Lung (tissue), 12 donors: ENCODE data around the gene MLX. TPM values are rescaled to one million over a fixed set of nuclear protein-coding genes. Genes with fewer than 3 reads are reported as not detected.

ENCODE experiments used
- ATAC-seq: fragments of 200-7000 bp; cut with Tn5 transposase; one replicate; pipeline ENCODE4 v1.9.1; 2020; ENCODE audit warnings: moderate number of reproducible peaks; ENCODE audit not compliant: insufficient read depth, low FRiP score
- DNase-seq, 3 donors: peaks; one replicate each; pipeline ENCODE4 v3.0.0-alpha.2; 2013 to 2017
- H3K27ac ChIP-seq, 2 donors: one replicate each; pipeline ENCODE4 v1.5.1; 2013; ENCODE audit warnings: mild to moderate bottlenecking in 2 of 2, moderate library complexity in 2 of 2, control low read depth in 1 of 2, inconsistent platforms in 1 of 2, low read depth in 1 of 2, low read length in 1 of 2
- H3K27me3 ChIP-seq, 3 donors: one replicate each; pipeline ENCODE4 v1.5.1; 2013; ENCODE audit warnings: low read length in 2 of 3; ENCODE audit not compliant: control insufficient read depth in 3 of 3, insufficient read depth in 3 of 3
- H3K36me3 ChIP-seq, 4 donors: one replicate each; pipeline ENCODE4 v1.5.1; 2013; ENCODE audit warnings: low read length in 4 of 4, mild to moderate bottlenecking in 1 of 4, moderate library complexity in 1 of 4; ENCODE audit not compliant: control insufficient read depth in 4 of 4, insufficient read depth in 4 of 4
- H3K4me1 ChIP-seq, 5 donors: one replicate each; pipeline ENCODE4 v1.5.1; 2013; ENCODE audit warnings: low read length in 5 of 5, mild to moderate bottlenecking in 2 of 5, moderate library complexity in 1 of 5; ENCODE audit not compliant: control insufficient read depth in 5 of 5, insufficient read depth in 5 of 5
- H3K4me3 ChIP-seq: one replicate; pipeline ENCODE4 v1.5.1; 2013; ENCODE audit warnings: mild to moderate bottlenecking, control low read depth, moderate library complexity
- H3K9ac ChIP-seq, 2 donors: one replicate each; pipeline ENCODE4 v1.5.1; 2013; ENCODE audit warnings: low read length in 2 of 2, control low read depth in 1 of 2; ENCODE audit not compliant: insufficient read depth in 1 of 2
- H3K9me3 ChIP-seq, 4 donors: one replicate each; pipeline ENCODE4 v1.5.1; 2013; ENCODE audit warnings: low read length in 3 of 4, mild to moderate bottlenecking in 1 of 4, moderate library complexity in 1 of 4; ENCODE audit not compliant: control insufficient read depth in 4 of 4, insufficient read depth in 3 of 4
- CTCF ChIP-seq: IDR thresholded peaks from 2 replicates; pipeline ENCODE4 v1.5.1; 2012; ENCODE audit warnings: mild to moderate bottlenecking; ENCODE audit errors: control extremely low read depth, extremely low read depth
- WGBS, 2 donors: extraction: QIAGEN DNeasy Blood & Tissue Kit; methylation state at CpG; one replicate each; pipeline ENCODE4 v1.1.7; 2013; 5-methylcytosine and 5-hydroxymethylcytosine counted together
- polyA plus RNA-seq, 2 donors: library from polyadenylated mRNA; stranded (reverse); fragments of 200-250 nt; gene quantifications; one replicate each; pipeline ENCODE4 v1.2.1, GENCODE V29; 2013
- total RNA-seq, 2 donors: library from RNA; depleted of rRNA in 1 of 2; stranded (reverse); fragments of >200 nt in 1 of 2; gene quantifications; one replicate each; pipeline ENCODE4 v1.2.1, GENCODE V29; 2014 to 2021
- donor health status: control.
- donor health status: control.
- donor health status: Bipolar disorder and iron deficiency.
- donor health status: healthy.
- donor health status: DM: yes; HTN: yes; CAD: no.

The MLX gene
- total and polyA plus RNA-seq, 4 donors: 31.9 to 71.6 (median 65.7) TPM

- peaks cover under 1 to 27% (median 24%) of the 10 kb centered on the region in 4 donors for H3K36me3 ChIP-seq
- ATAC-seq: no peak
- no peak for DNase-seq
- H3K27ac ChIP-seq: peak overlapping the region in 1 of 2 donors; percentile 10
- 75 to 85% methylated on average over 9 of the region's 9 CpGs for WGBS, 2 donors
- peaks cover 3 to 37% (median 18%) of the 10 kb centered on the region in 5 donors for H3K4me1 ChIP-seq
- H3K9ac ChIP-seq: no peak overlapping the region
- H3K9me3 ChIP-seq: no peaks in the 10 kb centered on the region
- H3K4me3 ChIP-seq: no peak overlapping the region
- TF ChIP-seq CTCF: no peak
- H3K27me3 ChIP-seq: no peaks in the 10 kb centered on the region
These were observed 3.0 kb upstream of the MLX start for GRCh38 chr17:42563950-42564349.

- ATAC-seq (no peak), DNase-seq (no peak)
- WGBS, 2 donors: 87 to 93% methylated on average over 15 of the region's 15 CpGs
- peaks cover 3 to 37% (median 18%) of the 10 kb centered on the region in 5 donors for H3K4me1 ChIP-seq
- H3K9me3 ChIP-seq: no peaks in the 10 kb centered on the region
- H3K4me3 ChIP-seq: no peak overlapping the region
- H3K27me3 ChIP-seq: no peaks in the 10 kb centered on the region
- peaks cover 10 to 37% (median 33%) of the 10 kb centered on the region in 4 donors for H3K36me3 ChIP-seq
- H3K9ac ChIP-seq: no peak overlapping the region
- peak overlapping the region in 1 of 2 donors; percentile 9 for H3K27ac ChIP-seq
- TF ChIP-seq CTCF: no peak
These were observed 1.9 kb upstream of the MLX start for GRCh38 chr17:42564815-42565522.

- peaks cover 3 to 37% (median 18%) of the 10 kb centered on the region in 5 donors for H3K4me1 ChIP-seq
- ATAC-seq (no peak), DNase-seq (no peak)
- no peak overlapping the region for H3K9ac ChIP-seq
- H3K27ac ChIP-seq: peak overlapping the region in 1 of 2 donors; percentile 95
- peaks cover 13 to 39% (median 36%) of the 10 kb centered on the region in 4 donors for H3K36me3 ChIP-seq
- H3K9me3 ChIP-seq: no peaks in the 10 kb centered on the region
- H3K4me3 ChIP-seq: no peak overlapping the region
- TF ChIP-seq CTCF: no peak
- 91 to 93% methylated on average over 16 of the region's 16 CpGs for WGBS, 2 donors
- H3K27me3 ChIP-seq: no peaks in the 10 kb centered on the region
These were observed 1.2 kb upstream of the MLX start for GRCh38 chr17:42565523-42566214.
